DMS 273 treated with DMSO at 0.1 percent for 48 hours (cell line): Measurements from ENCODE around the gene SREBF2.
"Not testable (repeated sequence)": the region's sequence is repeated elsewhere in the genome, so short reads cannot be mapped to it uniquely, and the experiment has no call there.

Experiments
- DNase-seq: peaks from one replicate; lab custom pipeline; 2025; lab: John Stamatoyannopoulos, UW

SREBF2 gene

GRCh38 chr22:41821471-41822316, 11.2 kb upstream of the SREBF2 start:
- no peak for DNase-seq

- no peak for DNase-seq
Observed at GRCh38 chr22:41822317-41823057, 10.4 kb upstream of the SREBF2 start.

- no peak for DNase-seq
Observed at GRCh38 chr22:41823797-41824196, 9.1 kb upstream of the SREBF2 start.

DNA sequence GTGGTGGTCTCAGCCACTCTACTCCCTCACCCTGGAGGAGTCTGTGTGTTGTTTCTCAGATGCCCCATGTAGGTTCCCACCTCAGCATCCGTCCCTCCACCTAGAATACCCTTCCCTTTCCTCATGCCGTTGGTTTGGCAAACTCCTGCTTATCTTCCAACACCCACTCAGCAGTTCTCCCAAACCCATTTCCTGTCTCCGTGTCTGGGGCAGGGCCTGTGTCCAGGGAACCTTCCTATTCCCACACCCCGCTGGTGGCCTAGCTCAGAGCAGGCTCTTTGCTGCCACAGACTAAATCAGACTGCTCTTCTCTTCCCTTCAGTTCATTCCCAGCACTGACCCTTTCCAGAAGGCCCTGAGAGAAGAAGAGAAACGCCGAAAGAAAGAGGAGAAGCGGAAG, 7.5 kb upstream of the SREBF2 start:
- no peak for DNase-seq

DNA sequence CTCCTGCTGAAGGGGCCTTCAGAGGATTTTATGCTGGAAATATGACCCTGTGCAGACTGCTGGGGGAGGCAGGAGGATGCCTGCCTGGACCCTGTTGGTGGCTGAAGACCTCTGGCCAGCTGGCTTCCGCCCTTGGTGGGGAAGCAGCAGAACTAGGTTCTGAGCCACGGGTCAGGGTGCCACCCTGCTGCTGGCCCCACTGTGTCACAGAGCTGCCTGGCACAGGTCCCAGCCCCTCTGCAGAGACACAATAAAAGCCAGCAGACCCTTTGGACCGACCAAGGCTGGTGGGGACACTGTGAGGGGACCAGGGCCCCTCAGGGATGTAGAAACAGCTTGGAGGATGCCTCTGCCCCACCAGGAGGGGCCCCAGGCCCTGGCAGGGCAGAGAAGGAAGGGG, 6.9 kb upstream of the SREBF2 start:
- DNase-seq = no peak

DNA sequence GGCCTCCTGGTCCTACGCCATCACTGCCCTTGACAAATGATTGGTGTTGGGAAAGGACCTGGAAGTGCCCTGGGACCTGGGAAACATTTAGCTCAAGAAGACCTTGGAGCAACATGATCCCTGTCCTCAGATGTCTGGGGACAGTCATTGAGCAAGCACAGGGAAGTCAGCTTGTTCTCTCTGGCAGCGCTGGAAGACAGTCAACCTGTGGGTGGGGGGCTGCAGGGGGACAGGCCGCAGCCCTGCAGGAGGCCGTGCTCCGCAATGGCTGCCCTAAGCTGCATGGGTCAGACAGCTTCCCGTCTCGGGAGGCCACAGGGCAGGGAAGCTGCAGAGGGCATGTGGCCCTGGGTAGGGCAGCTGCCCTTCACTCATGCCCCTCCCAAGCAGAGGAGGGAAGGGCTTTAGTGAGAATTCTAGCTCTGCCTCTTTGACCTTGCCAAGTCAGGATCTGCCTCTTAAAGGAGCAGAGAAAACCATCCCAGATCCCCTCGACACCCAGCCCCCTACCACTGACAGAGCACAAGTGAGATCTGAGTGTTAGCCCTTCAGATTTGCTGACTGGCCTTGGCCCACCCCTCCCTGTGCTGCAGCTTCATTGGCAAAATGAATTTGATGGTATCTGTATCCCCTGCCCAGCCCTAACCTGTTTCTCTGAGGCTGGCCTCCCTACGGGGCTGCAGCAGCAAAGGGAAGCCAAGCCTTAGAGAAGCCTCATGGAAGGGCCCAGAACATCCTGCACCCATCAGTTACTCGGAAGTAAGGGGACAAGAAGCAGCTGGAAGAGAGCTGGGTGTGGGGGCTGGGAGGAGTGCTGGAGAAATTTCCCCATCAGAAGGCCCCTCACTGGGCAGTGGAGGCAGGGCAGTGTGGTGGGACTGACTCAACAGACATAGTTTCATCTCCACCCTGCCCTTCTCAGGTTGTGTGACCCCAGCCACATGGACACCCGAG, 6.2 kb upstream of the SREBF2 start:
- no peak for DNase-seq

DNA sequence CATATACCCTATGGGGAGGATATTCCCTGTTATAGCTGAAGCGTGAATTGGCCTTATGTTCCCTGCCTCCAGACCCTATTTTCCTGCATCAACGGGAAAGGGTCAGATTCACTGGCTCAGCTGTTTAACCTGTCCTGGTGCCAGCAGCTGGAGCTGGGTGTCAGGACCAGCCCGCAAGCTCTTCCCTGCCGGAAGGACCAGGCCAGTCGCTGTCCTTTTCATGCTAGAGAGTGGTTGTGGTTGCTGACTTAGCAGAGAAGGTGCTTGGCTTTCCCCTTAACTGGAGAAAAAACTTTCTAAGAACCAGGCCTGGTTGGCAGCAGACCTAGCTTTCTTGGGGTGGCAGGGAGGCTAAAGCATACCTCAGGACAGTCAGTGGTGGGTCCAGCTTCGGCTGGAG, 5.2 kb upstream of the SREBF2 start:
- DNase-seq = no peak

GRCh38 chr22:41828516-41828915, 4.4 kb upstream of the SREBF2 start:
- DNase-seq = no peak

- no peak for DNase-seq
Observed at GRCh38 chr22:41830174-41830573, 2.7 kb upstream of the SREBF2 start.

- DNase-seq = no peak
Observed at GRCh38 chr22:41831383-41831782, 1.5 kb upstream of the SREBF2 start.

DNA sequence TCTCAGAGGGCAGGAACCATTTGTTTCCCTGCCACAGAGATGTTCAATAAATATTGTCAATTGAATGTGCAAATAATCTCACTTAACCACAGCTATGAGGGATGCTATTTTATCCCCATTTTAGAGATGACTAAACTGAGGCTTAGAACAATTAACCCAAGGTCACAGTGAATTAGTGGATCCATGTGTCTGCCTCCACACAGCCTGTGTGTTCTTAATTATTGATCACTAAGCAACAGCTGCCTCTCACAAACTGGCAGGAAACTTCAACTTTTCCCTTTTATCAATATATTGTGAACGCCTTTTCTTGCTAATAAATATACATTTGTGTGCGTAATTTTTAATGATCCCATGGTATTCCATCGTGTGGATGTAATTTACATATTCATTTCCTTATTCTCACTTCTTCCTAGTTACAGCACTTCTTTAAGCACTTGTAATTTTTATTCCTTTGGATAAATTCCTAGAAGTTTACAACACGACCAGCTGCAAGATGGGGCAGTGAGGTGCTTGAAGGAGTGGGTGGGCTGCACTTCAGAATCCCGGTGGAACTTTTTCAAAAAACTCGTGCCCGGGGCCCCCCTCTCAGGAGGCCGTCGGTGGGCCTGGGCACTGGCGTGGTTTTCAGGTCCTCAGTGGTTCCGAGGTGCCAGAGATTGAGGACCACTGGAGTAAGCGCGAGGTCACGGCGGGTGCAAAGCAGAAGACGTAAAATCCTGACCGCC, 915 bp upstream of the SREBF2 start:
- DNase-seq = no peak

- no peak for DNase-seq
Observed at GRCh38 chr22:41833369-41834004, 582 bp downstream of the SREBF2 start.

GRCh38 chr22:41834005-41834944, 1.4 kb downstream of the SREBF2 start:
- no peak for DNase-seq

- DNase-seq = not testable (repeated sequence)
Observed at GRCh38 chr22:41835462-41835861, 2.6 kb downstream of the SREBF2 start.

GRCh38 chr22:41836551-41836950, 3.6 kb downstream of the SREBF2 start:
- no peak for DNase-seq

GRCh38 chr22:41838842-41839618, 6.1 kb downstream of the SREBF2 start:
- no peak for DNase-seq

DNA sequence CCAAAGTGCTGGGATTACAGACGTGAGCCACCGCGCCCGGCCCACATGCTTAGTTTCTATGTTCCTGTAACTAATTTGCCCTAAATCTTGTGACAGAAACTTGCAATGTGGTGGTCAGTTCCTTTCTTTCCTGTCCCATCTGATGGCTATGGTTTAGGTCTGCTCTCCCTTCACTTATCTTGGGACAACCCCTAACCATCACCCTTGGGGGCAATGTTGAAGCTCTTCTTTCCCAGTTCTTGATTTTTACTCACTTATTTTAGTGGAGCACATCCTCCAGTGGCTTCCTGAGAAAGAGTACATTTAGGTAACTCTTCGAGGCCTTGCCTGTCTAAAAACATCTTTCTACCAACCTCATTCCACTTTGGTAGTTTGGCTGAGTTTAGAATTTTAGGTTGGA, 7.3 kb downstream of the SREBF2 start:
- no peak for DNase-seq

DNA sequence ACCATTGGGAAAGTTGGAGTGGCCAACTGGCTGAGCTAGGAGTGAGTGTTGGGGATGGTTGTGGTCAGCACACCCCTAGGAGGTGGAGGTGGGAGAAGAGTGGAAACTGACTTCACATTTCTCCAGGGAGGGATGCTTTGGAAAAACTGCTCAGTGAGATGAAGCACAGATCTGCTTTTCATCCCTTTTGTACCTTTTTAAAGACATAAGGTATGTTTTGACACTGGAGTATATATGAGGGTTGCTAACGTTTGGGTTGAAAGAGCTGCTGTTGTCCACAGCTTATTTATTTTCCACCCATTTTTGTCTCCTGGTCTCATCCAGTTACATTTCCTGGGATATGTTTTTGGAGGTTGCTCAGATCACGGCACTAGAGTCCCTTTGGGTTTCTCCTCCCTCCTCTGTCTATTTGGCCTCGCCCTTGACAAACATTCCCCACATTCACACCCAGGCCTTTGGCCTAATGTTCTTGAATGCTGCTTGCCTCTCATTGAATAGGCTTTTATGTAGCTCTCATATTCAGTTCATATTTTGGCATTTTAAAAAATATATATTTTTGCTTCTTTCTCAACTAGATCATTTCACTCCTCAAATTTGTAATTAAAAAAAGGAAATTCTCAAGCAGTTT, 8.3 kb downstream of the SREBF2 start:
- no peak for DNase-seq
